Endothelial cell of umbilical vein (primary cell): Measurements from ENCODE around the gene ACBD6. TPM values are rescaled to one million over a fixed set of nuclear protein-coding genes. Genes with fewer than 3 reads are reported as not detected.

ENCODE experiments used
- BruUV-seq: library from RNA; stranded (reverse); fragments of 400-500 nt; replicated peaks from 2 replicates; lab custom pipeline; 2021; lab: Mats Ljungman, UMichigan
- CTCF ChIA-PET: fragments of 300-600, 350-600 bp; sonication (Branson Sonifier 250); formaldehyde crosslinking; loops from one replicate; lab custom pipeline; 2021; ENCODE audit warnings: antibody characterized with exemption, inconsistent platforms; lab: Charles Lee
- POLR2A ChIA-PET: fragments of 300-600, 350-600 bp; sonication (Branson Sonifier 250); formaldehyde crosslinking; loops from one replicate; lab custom pipeline; 2021; ENCODE audit warnings: antibody characterized with exemption, inconsistent platforms; lab: Charles Lee
- DNase-seq: peaks from one replicate; pipeline ENCODE4 v3.0.0-alpha.2; 2011; ENCODE audit warnings: low read depth, low spot score
- FAIRE-seq: peaks from 2 replicates; lab custom pipeline; 2011; peaks lifted over from hg19 to GRCh38; lab: Jason Lieb, UNC
- H2AFZ ChIP-seq: 2 replicates; pipeline ENCODE4 v1.6.0; 2012; ENCODE audit warnings: low read depth, low read length, control low read depth, inconsistent platforms
- H3K27ac ChIP-seq: 2 replicates; pipeline ENCODE4 v1.5.1; 2011; ENCODE audit warnings: low read depth, mild to moderate bottlenecking, control low read depth, low read length, moderate library complexity; ENCODE audit not compliant: insufficient read depth
- H3K27me3 ChIP-seq, 2 experiments: 2 replicates each; pipeline versions ENCODE4 v1.6.0 to v1.6.1; 2011; ENCODE audit warnings: low read length in 2 of 2, mixed read lengths in 1 of 2; ENCODE audit not compliant: control insufficient read depth in 2 of 2, insufficient read depth in 2 of 2
- H3K36me3 ChIP-seq, 2 experiments: 2 replicates in 1 of 2; 3 replicates in 1 of 2; pipeline ENCODE4 v1.5.1; 2011; ENCODE audit warnings: low read length in 2 of 2, mild to moderate bottlenecking in 1 of 2, moderate library complexity in 1 of 2; ENCODE audit not compliant: control insufficient read depth in 2 of 2, insufficient read depth in 2 of 2; ENCODE audit errors: extremely low read depth in 1 of 2
- H3K4me1 ChIP-seq: 3 replicates; pipeline ENCODE4 v1.5.1; 2011; ENCODE audit warnings: mild to moderate bottlenecking, low read length; ENCODE audit not compliant: control insufficient read depth, insufficient read depth; ENCODE audit errors: extremely low read depth
- H3K4me2 ChIP-seq: 2 replicates; pipeline ENCODE4 v1.6.1; 2011; ENCODE audit warnings: low read length, control low read depth, mixed read lengths; ENCODE audit not compliant: insufficient read depth
- H3K4me3 ChIP-seq, 3 experiments: fragments of 200-600 bp in 1 of 3; sonication (generic), shearing (Covaris generic) in 1 of 3; replicated peaks in 1 of 3; 2 replicates each; pipeline ENCODE4 v1.5.1; 2011 to 2016; ENCODE audit warnings: control low read depth in 3 of 3, low read length in 3 of 3, mild to moderate bottlenecking in 2 of 3, inconsistent platforms in 1 of 3, low read depth in 1 of 3, moderate library complexity in 1 of 3; ENCODE audit not compliant: insufficient read depth in 1 of 3
- H3K79me2 ChIP-seq: 2 replicates; pipeline ENCODE4 v1.6.0; 2012; ENCODE audit warnings: low read length, inconsistent platforms; ENCODE audit not compliant: control insufficient read depth, insufficient read depth
- H3K9ac ChIP-seq: replicated peaks from 2 replicates; pipeline ENCODE3; 2011; ENCODE audit warnings: low read length, control low read depth; ENCODE audit not compliant: insufficient read depth; ENCODE audit errors: extremely low read depth
- H3K9me1 ChIP-seq: replicated peaks from 3 replicates; pipeline ENCODE4 v1.6.0; 2011; ENCODE audit warnings: mild to moderate bottlenecking, low read length; ENCODE audit not compliant: control insufficient read depth, insufficient read depth; ENCODE audit errors: extremely low read depth
- H3K9me3 ChIP-seq: replicated peaks from 2 replicates; pipeline ENCODE4 v1.5.1; 2012; ENCODE audit warnings: low read length, inconsistent platforms; ENCODE audit not compliant: control insufficient read depth, insufficient read depth
- H4K20me1 ChIP-seq: replicated peaks from 2 replicates; pipeline ENCODE3; 2011; ENCODE audit warnings: mild to moderate bottlenecking, low read length; ENCODE audit not compliant: control insufficient read depth, insufficient read depth; ENCODE audit errors: extremely low read depth
- CTCF ChIP-seq, 2 donors: IDR thresholded peaks; 1 replicate in 1 of 2; 2 replicates in 1 of 2; pipeline ENCODE4 v1.5.1; 2011; ENCODE audit warnings: low read length in 2 of 2, mild to moderate bottlenecking in 2 of 2, moderate library complexity in 2 of 2, control low read depth in 1 of 2, inconsistent platforms in 1 of 2, low read depth in 1 of 2; ENCODE audit not compliant: insufficient read depth in 1 of 2; ENCODE audit errors: extremely low read depth in 1 of 2
- EZH2 ChIP-seq: IDR thresholded peaks from 2 replicates; pipeline ENCODE4 v1.6.1; 2012; ENCODE audit warnings: borderline replicate concordance, low read depth, mild to moderate bottlenecking, moderate library complexity, low read length, inconsistent platforms; ENCODE audit not compliant: severe bottlenecking
- FOS ChIP-seq: IDR thresholded peaks from 2 replicates; pipeline ENCODE4 v1.6.1; 2011; ENCODE audit warnings: mild to moderate bottlenecking, low read length, moderate library complexity, borderline replicate concordance; ENCODE audit not compliant: insufficient read depth
- GATA2 ChIP-seq: IDR thresholded peaks from 2 replicates; pipeline ENCODE4 v1.7.0; 2011; ENCODE audit warnings: low read depth, mild to moderate bottlenecking, moderate library complexity, mixed read lengths, low read length; ENCODE audit not compliant: insufficient read length, insufficient read depth
- JUN ChIP-seq: IDR thresholded peaks from 2 replicates; pipeline ENCODE4 v1.6.1; 2011; ENCODE audit warnings: borderline replicate concordance, low read depth; ENCODE audit not compliant: insufficient read length, insufficient read depth
- MAX ChIP-seq: IDR thresholded peaks from 2 replicates; pipeline ENCODE4 v1.6.1; 2011; ENCODE audit not compliant: insufficient read depth, insufficient read length
- MYC ChIP-seq: IDR thresholded peaks from one replicate; pipeline ENCODE4 v1.6.1; 2011; ENCODE audit warnings: mild to moderate bottlenecking, low read depth, low read length
- POLR2A ChIP-seq: IDR thresholded peaks from 2 replicates; pipeline ENCODE4 v1.6.1; 2012; ENCODE audit warnings: low read depth, mild to moderate bottlenecking, control low read depth, low read length
- POLR2AphosphoS5 ChIP-seq: IDR thresholded peaks from 2 replicates; pipeline ENCODE4 v1.6.1; 2012; ENCODE audit warnings: low read depth, mild to moderate bottlenecking, control low read depth, low read length, moderate library complexity; ENCODE audit not compliant: insufficient read depth
- dilution Hi-C: fragments of 300-500 bp; cut with MboI; formaldehyde crosslinking; loops from one replicate; pipeline ENCODE4 v1.15.0; 2019; ENCODE audit warnings: low sequenced_read_pairs; ENCODE audit not compliant: extremely low pct_ligation_motif_present
- intact Hi-C: fragments of 100-400 bp; cut with micrococcal nuclease; formaldehyde crosslinking; loops from one replicate; pipeline ENCODE4 v1.10.0; 2022
- polyA plus RNA-seq, 4 experiments: library from polyadenylated mRNA; depleted of rRNA in 3 of 4; stranded (reverse) in 3 of 4; unstranded in 1 of 4; fragments of >200 nt; gene quantifications; 2 replicates each; pipeline versions ENCODE4 v1.2.1 to v1.2.3, GENCODE V29; 2011 to 2012; ENCODE audit warnings: missing spikeins in 1 of 4
- total RNA-seq: library from RNA; stranded (reverse); gene quantifications from 2 replicates; pipeline ENCODE4 v1.2.3, GENCODE V29; 2021

Gene ACBD6
- total and polyA plus RNA-seq, 2 donors (not counting 3 experiments of a cell fraction or from before 2014, with no cell fraction given), result 55.6 to 56.4 TPM

GRCh38 chr1:180535418-180535999 is 33.1 kb upstream of the ACBD6 start:
- ChIA-PET CTCF (interaction anchor here (2.1 to 14.3 kb wide), 3 partner anchors 20 to 328 kb away, joined by 7 to 247 read pairs (median 13); partner anchors contain the start of gene XPR1), POLR2A (no interaction called here)
- peaks cover 8 to 21% of the 10 kb centered on the region in 2 experiments for H3K27me3 ChIP-seq
- DNase-seq (no peak), FAIRE-seq (no peak)
- H3K27ac ChIP-seq, result no peak overlapping the region
- no peaks in the 10 kb centered on the region for H3K79me2 ChIP-seq
- no peak overlapping the region for H3K4me2 ChIP-seq
- no peak overlapping the region for H2AFZ ChIP-seq
- H3K36me3 ChIP-seq, result no peaks in the 10 kb centered on the region
- no peak overlapping the region for H3K4me3 ChIP-seq
- H3K9ac ChIP-seq, result no peak overlapping the region
- TF ChIP-seq GATA2 (no peak), EZH2 (no peak), POLR2A (no peak)
- no peaks in the 10 kb centered on the region for H3K9me1 ChIP-seq
- BruUV-seq, result no TSS peak
- H3K4me1 ChIP-seq, result peaks cover 3% of the 10 kb centered on the region
- dilution Hi-C loops (no loop called here), intact Hi-C loops (no loop called here)
- H3K9me3 ChIP-seq, result no peaks in the 10 kb centered on the region
- no peaks in the 10 kb centered on the region for H4K20me1 ChIP-seq

GRCh38 chr1:180534214-180534613 is 31.8 kb upstream of the ACBD6 start:
- CTCF ChIA-PET, result interaction anchor here (0.7 to 14.3 kb wide), 11 partner anchors 16 to 608 kb away, joined by 3 to 247 read pairs (median 4); partner anchors contain the start of genes ACBD6 and XPR1
- Histone ChIP-seq H3K9ac (no peak overlapping the region), H4K20me1 (no peaks in the 10 kb centered on the region), H3K9me3 (no peaks in the 10 kb centered on the region), H3K79me2 (no peaks in the 10 kb centered on the region), H2AFZ (no peak overlapping the region), H3K27ac (no peak overlapping the region), H3K36me3 (no peaks in the 10 kb centered on the region), H3K4me3 (no peak overlapping the region), H3K9me1 (no peaks in the 10 kb centered on the region), H3K4me2 (no peak overlapping the region), H3K27me3 (peaks cover 8 to 21% of the 10 kb centered on the region in 2 experiments), H3K4me1 (peaks cover 14% of the 10 kb centered on the region)
- POLR2A ChIA-PET, result no interaction called here
- no TSS peak for BruUV-seq
- no peak for FAIRE-seq
- intact Hi-C loops, result loop anchor here (5.0 kb wide), 3 partner anchors 503 to 633 kb away; partner anchors contain the start of gene IER5
- no peak for DNase-seq
- no peak for TF ChIP-seq EZH2
- TF ChIP-seq MYC, result no peak
- TF ChIP-seq GATA2, result no peak
- TF ChIP-seq MAX, result no peak
- TF ChIP-seq CTCF (IDR thresholded peaks at IDR 0.05; ENCODE audit: extremely low read depth in 1 of 2, insufficient read depth in 1 of 2, low read depth in 1 of 2, low read length in 2 of 2), result no peak
- no peak for TF ChIP-seq FOS
- TF ChIP-seq POLR2A, result no peak
- TF ChIP-seq JUN, result no peak
- TF ChIP-seq POLR2AphosphoS5, result no peak
- dilution Hi-C loops, result no loop called here
